HepG2 (cell line): ENCODE measurements around the gene ZNF221. TPM values are rescaled to one million over a fixed set of nuclear protein-coding genes. Genes with fewer than 3 reads are reported as not detected.

Experiments
- ATAC-seq: fragments of 200-7000 bp; cut with Tn5 transposase; 3 replicates; pipeline ENCODE4 v1.9.1; 2020; ENCODE audit warnings: mild to moderate bottlenecking, moderate library complexity
- BruUV-seq: library from RNA; stranded (reverse); fragments of 400-500 nt; replicated peaks from 2 replicates; lab custom pipeline; 2021; lab: Mats Ljungman, UMichigan
- CTCF ChIA-PET: fragments of 300-600 bp; formaldehyde crosslinking; extraction: SDS; loops from one replicate; lab custom pipeline; 2021; ENCODE audit warnings: low total read pairs, inconsistent platforms, low intra/inter-chr PET ratio; lab: Yijun Ruan, JAX
- POLR2A ChIA-PET: fragments of 350-600 bp; sonication (Branson Sonifier 250); formaldehyde crosslinking; loops from one replicate; lab custom pipeline; 2020; ENCODE audit warnings: antibody characterized with exemption, inconsistent platforms; lab: Yijun Ruan, JAX
- DNase-seq: peaks from one replicate; pipeline ENCODE4 v3.0.0-alpha.2; 2015; ENCODE audit warnings: low spot score
- FAIRE-seq: peaks from 3 replicates; lab custom pipeline; 2011; peaks lifted over from hg19 to GRCh38; lab: Jason Lieb, UNC
- H2AFZ ChIP-seq: one replicate; pipeline ENCODE4 v1.6.1; 2011; ENCODE audit warnings: low read length, inconsistent platforms
- H3K27ac ChIP-seq: fragments of 300-600 bp; 3 replicates; pipeline ENCODE4 v1.8.0; 2011; ENCODE audit warnings: mixed run types, mild to moderate bottlenecking, mixed read lengths, low read length, inconsistent platforms; ENCODE audit not compliant: insufficient read depth; ENCODE audit errors: extremely low read length
- H3K27me3 ChIP-seq, 2 experiments: fragments of 200-600 bp in 1 of 2; 2 replicates in 1 of 2; 3 replicates in 1 of 2; pipeline versions ENCODE4 v1.6.0 to v1.8.0; 2011; ENCODE audit warnings: low read length in 2 of 2, mild to moderate bottlenecking in 2 of 2, moderate library complexity in 2 of 2, inconsistent platforms in 1 of 2; ENCODE audit not compliant: insufficient read depth in 2 of 2, control insufficient read depth in 1 of 2
- H3K36me3 ChIP-seq, 2 experiments: fragments of 200-600 bp in 1 of 2; replicated peaks in 1 of 2; 2 replicates in 1 of 2; 3 replicates in 1 of 2; pipeline versions ENCODE4 v1.5.1 to v1.8.0; 2011; ENCODE audit warnings: low read length in 2 of 2, inconsistent platforms in 1 of 2; ENCODE audit not compliant: insufficient read depth in 2 of 2, control insufficient read depth in 1 of 2
- H3K4me1 ChIP-seq: 2 replicates; pipeline ENCODE4 v1.5.1; 2012; ENCODE audit warnings: low read length, inconsistent platforms; ENCODE audit not compliant: insufficient read depth
- H3K4me2 ChIP-seq: 2 replicates; pipeline ENCODE4 v1.6.0; 2011; ENCODE audit warnings: low read depth, low read length, inconsistent platforms
- H3K4me3 ChIP-seq, 3 experiments: fragments of 200-600 bp in 1 of 3; sonication (generic), shearing (Covaris generic) in 1 of 3; replicated peaks in 1 of 3; 2 replicates each; pipeline ENCODE4 v1.5.1; 2011 to 2016; ENCODE audit warnings: low read length in 3 of 3, inconsistent platforms in 2 of 3, low read depth in 2 of 3, mild to moderate bottlenecking in 2 of 3, control low read depth in 1 of 3, mixed read lengths in 1 of 3; ENCODE audit not compliant: insufficient read depth in 1 of 3
- H3K79me2 ChIP-seq: one replicate; pipeline ENCODE4 v1.6.1; 2011; ENCODE audit warnings: low read length, inconsistent platforms; ENCODE audit not compliant: insufficient read depth
- H3K9ac ChIP-seq: 2 replicates; pipeline ENCODE4 v1.6.0; 2011; ENCODE audit warnings: mild to moderate bottlenecking, low read depth, low read length, inconsistent platforms; ENCODE audit not compliant: insufficient read depth
- H3K9me3 ChIP-seq: 2 replicates; pipeline ENCODE4 v1.5.1; 2012; ENCODE audit warnings: mild to moderate bottlenecking, low read length
- H4K20me1 ChIP-seq: 2 replicates; pipeline ENCODE4 v1.6.0; 2011; ENCODE audit warnings: inconsistent platforms, mild to moderate bottlenecking, low read length, moderate library complexity; ENCODE audit not compliant: insufficient read depth
- BRD4 ChIP-seq: sonication (generic); formaldehyde crosslinking; IDR thresholded peaks from 2 replicates; pipeline ENCODE4 v1.4.0; 2020; ENCODE audit warnings: missing genetic modification reagents
- FLYWCH1 ChIP-seq: sonication (generic); formaldehyde crosslinking; IDR thresholded peaks from 2 replicates; pipeline ENCODE4 v1.8.1; 2023; ENCODE audit warnings: mild to moderate bottlenecking, missing genetic modification reagents
- FOXJ3 ChIP-seq: sonication (generic); formaldehyde crosslinking; IDR thresholded peaks from 2 replicates; pipeline ENCODE4 v1.4.0; 2020; ENCODE audit warnings: missing genetic modification reagents, mild to moderate bottlenecking, borderline replicate concordance
- FOXP4 ChIP-seq: sonication (generic); formaldehyde crosslinking; IDR thresholded peaks from 2 replicates; pipeline ENCODE4 v1.4.0; 2020; ENCODE audit warnings: missing genetic modification reagents
- KLF6 ChIP-seq: IDR thresholded peaks from 2 replicates; pipeline ENCODE4 v1.8.0; 2016; ENCODE audit warnings: missing biosample characterization, missing genetic modification reagents
- KLF9 ChIP-seq: IDR thresholded peaks from 2 replicates; pipeline ENCODE4 v1.6.1; 2016; ENCODE audit warnings: low read depth
- NFRKB ChIP-seq: fragments of 450-650 bp; IDR thresholded peaks from 2 replicates; pipeline ENCODE4 v1.6.1; 2017
- PAX8 ChIP-seq: sonication (generic); formaldehyde crosslinking; IDR thresholded peaks from 2 replicates; pipeline ENCODE4 v1.8.0; 2022; ENCODE audit warnings: mild to moderate bottlenecking, missing genetic modification reagents, borderline replicate concordance
- RFXAP ChIP-seq: sonication (generic); formaldehyde crosslinking; IDR thresholded peaks from 2 replicates; pipeline ENCODE4 v1.4.0; 2020; ENCODE audit warnings: missing genetic modification reagents, borderline replicate concordance
- SAFB2 ChIP-seq: sonication (generic); formaldehyde crosslinking; IDR thresholded peaks from 2 replicates; pipeline ENCODE4 v1.5.1; 2020; ENCODE audit warnings: missing genetic modification reagents, low read depth, mild to moderate bottlenecking, borderline replicate concordance
- SETDB1 ChIP-seq: sonication (generic); formaldehyde crosslinking; IDR thresholded peaks from 2 replicates; pipeline ENCODE4 v1.5.1; 2020; ENCODE audit warnings: missing genetic modification reagents, mild to moderate bottlenecking, borderline replicate concordance
- SMAD9 ChIP-seq: sonication (generic); formaldehyde crosslinking; IDR thresholded peaks from 2 replicates; pipeline ENCODE4 v1.5.1; 2020; ENCODE audit warnings: mild to moderate bottlenecking, missing genetic modification reagents
- TAF1 ChIP-seq: sonication (generic); formaldehyde crosslinking; IDR thresholded peaks from 2 replicates; pipeline ENCODE4 v1.4.0; 2020; ENCODE audit warnings: missing genetic modification reagents
- TRIM24 ChIP-seq: sonication (generic); formaldehyde crosslinking; IDR thresholded peaks from 2 replicates; pipeline ENCODE4 v1.8.0; 2022; ENCODE audit warnings: mild to moderate bottlenecking, missing genetic modification reagents
- YY1 ChIP-seq: IDR thresholded peaks from 2 replicates; pipeline ENCODE4 v1.6.1; 2011; ENCODE audit warnings: low read length, low read depth, moderate library complexity, mild to moderate bottlenecking; ENCODE audit not compliant: insufficient read depth, insufficient replicate concordance
- ZNF251 ChIP-seq: sonication (generic); formaldehyde crosslinking; IDR thresholded peaks from 2 replicates; pipeline ENCODE4 v1.9.0; 2021; ENCODE audit warnings: mild to moderate bottlenecking, missing genetic modification reagents
- ZNF781 ChIP-seq: sonication (generic); formaldehyde crosslinking; IDR thresholded peaks from 2 replicates; pipeline ENCODE4 v1.5.1; 2020; ENCODE audit warnings: borderline replicate concordance, mild to moderate bottlenecking, missing genetic modification reagents; ENCODE audit errors: not compliant biosample characterization
- ZNF788 ChIP-seq: sonication (generic); formaldehyde crosslinking; IDR thresholded peaks from 2 replicates; pipeline ENCODE4 v1.5.0; 2020; ENCODE audit warnings: mild to moderate bottlenecking, missing genetic modification reagents, borderline replicate concordance
- WGBS: methylation state at CpG from one replicate; pipeline ENCODE4 v1.1.6; 2017; ENCODE audit warnings: low lambda C conversion rate; 5-methylcytosine and 5-hydroxymethylcytosine counted together
- in situ Hi-C: cut with HindIII; loops from 2 replicates; pipeline ENCODE4 v1.10.0; 2017; ENCODE audit warnings: low pct_unique_long_range_greater_than_20kb; ENCODE audit not compliant: extremely low pct_ligation_motif_present
- intact Hi-C: fragments of 100-400 bp; cut with micrococcal nuclease; formaldehyde crosslinking; loops from one replicate; pipeline ENCODE4 v1.10.0; 2022; ENCODE audit not compliant: unreplicated experiment
- polyA plus RNA-seq, 8 experiments: library from polyadenylated mRNA; depleted of rRNA in 3 of 8; stranded (reverse) in 7 of 8; unstranded in 1 of 8; fragments of >200 nt; fragmentation: Illumina TruSeq in 4 of 8; extraction: Trizol in 4 of 8; gene quantifications; 2 replicates each; pipeline versions ENCODE4 v1.2.1 to v1.2.3, GENCODE V29; 2011 to 2016; ENCODE audit warnings: low read depth in 4 of 8, missing spikeins in 1 of 8, mixed read lengths in 1 of 8; ENCODE audit not compliant: insufficient read depth in 1 of 8
- total RNA-seq, 5 experiments: library from RNA; depleted of rRNA; stranded (reverse); fragments of >200 nt; fragmentation: Illumina TruSeq; extraction: Trizol; gene quantifications; 2 replicates each; pipeline ENCODE4 v1.2.3, GENCODE V29; 2016; ENCODE audit warnings: low read depth in 1 of 5
- TF ChIP-seq, protein P1 (sequence below): sonication (generic); formaldehyde crosslinking; IDR thresholded peaks from 2 replicates; pipeline ENCODE4 v1.4.0; 2020; ENCODE audit warnings: missing genetic modification reagents, mild to moderate bottlenecking, borderline replicate concordance

ZNF221 gene
- total and polyA plus RNA-seq, 2 of the 13 experiments (the other 11 are each of a cell fraction or from before 2014, with no cell fraction given) = 0.48 to 3.4 TPM

DNA sequence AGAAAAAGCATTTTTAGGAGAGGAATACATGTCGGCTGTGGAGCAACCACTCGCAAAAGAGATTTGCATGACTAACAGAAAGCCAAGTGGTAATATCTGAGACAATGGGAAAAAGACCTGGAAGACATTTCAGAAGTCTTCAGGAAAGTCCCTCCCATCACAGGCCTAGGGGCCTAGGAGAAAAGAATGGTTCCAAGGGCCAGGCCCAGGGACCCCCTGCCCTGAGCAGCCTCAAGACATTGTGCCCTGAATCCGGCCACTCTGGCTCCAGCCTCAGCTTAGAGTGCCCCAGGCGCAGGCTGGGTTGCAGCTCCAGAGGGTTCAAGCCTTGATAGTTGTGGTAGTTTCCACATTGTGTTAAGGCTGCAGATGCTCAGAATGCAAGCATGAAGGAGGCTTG is 9.4 kb downstream of the ZNF221 start:
- Histone ChIP-seq H3K9ac (no peak overlapping the region), H3K27ac (no peak overlapping the region), H3K9me3 (peaks cover 53% of the 10 kb centered on the region), H3K4me2 (no peak overlapping the region), H2AFZ (no peak overlapping the region), H4K20me1 (no peaks in the 10 kb centered on the region), H3K4me3 (no peak overlapping the region), H3K27me3 (no peaks in the 10 kb centered on the region), H3K79me2 (no peaks in the 10 kb centered on the region), H3K36me3 (peaks cover 0 to 3% of the 10 kb centered on the region in 2 experiments; a peak in 3 of 5 replicates), H3K4me1 (peaks cover 12% of the 10 kb centered on the region)
- CTCF ChIA-PET = no interaction called here
- TF ChIP-seq, protein P1, sequence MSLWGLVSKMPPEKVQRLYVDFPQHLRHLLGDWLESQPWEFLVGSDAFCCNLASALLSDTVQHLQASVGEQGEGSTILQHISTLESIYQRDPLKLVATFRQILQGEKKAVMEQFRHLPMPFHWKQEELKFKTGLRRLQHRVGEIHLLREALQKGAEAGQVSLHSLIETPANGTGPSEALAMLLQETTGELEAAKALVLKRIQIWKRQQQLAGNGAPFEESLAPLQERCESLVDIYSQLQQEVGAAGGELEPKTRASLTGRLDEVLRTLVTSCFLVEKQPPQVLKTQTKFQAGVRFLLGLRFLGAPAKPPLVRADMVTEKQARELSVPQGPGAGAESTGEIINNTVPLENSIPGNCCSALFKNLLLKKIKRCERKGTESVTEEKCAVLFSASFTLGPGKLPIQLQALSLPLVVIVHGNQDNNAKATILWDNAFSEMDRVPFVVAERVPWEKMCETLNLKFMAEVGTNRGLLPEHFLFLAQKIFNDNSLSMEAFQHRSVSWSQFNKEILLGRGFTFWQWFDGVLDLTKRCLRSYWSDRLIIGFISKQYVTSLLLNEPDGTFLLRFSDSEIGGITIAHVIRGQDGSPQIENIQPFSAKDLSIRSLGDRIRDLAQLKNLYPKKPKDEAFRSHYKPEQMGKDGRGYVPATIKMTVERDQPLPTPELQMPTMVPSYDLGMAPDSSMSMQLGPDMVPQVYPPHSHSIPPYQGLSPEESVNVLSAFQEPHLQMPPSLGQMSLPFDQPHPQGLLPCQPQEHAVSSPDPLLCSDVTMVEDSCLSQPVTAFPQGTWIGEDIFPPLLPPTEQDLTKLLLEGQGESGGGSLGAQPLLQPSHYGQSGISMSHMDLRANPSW (CRISPR knock-in tag) = no peak
- TF ChIP-seq ZNF788 (CRISPR knock-in tag) = no peak
- no peak for TF ChIP-seq FOXP4 (CRISPR knock-in tag)
- TF ChIP-seq FLYWCH1 = no peak
- TF ChIP-seq KLF6 (CRISPR knock-in tag) = no peak
- no peak for TF ChIP-seq YY1
- TF ChIP-seq TAF1 (CRISPR knock-in tag) = no peak
- TF ChIP-seq RFXAP (CRISPR knock-in tag) = no peak
- TF ChIP-seq KLF9 (CRISPR knock-in tag) = no peak
- TF ChIP-seq PAX8 (CRISPR knock-in tag) = no peak
- no peak for TF ChIP-seq FOXJ3 (CRISPR knock-in tag)
- no peak for TF ChIP-seq SAFB2 (CRISPR knock-in tag)
- no peak for TF ChIP-seq TRIM24 (CRISPR knock-in tag)
- no peak for TF ChIP-seq ZNF781 (CRISPR knock-in tag)
- no peak for TF ChIP-seq SMAD9
- TF ChIP-seq BRD4 (CRISPR knock-in tag) = no peak
- TF ChIP-seq SETDB1 (CRISPR knock-in tag) = no peak
- TF ChIP-seq ZNF251 (CRISPR knock-in tag) = no peak
- TF ChIP-seq NFRKB = no peak
- DNase-seq = no peak
- FAIRE-seq = no peak
- in situ Hi-C loops = no loop called here
- POLR2A ChIA-PET = no interaction called here
- no peak for ATAC-seq
- BruUV-seq = no TSS peak
- 66% methylated on average over 3 of the region's 4 CpGs for WGBS
- intact Hi-C loops = no loop called here
